HepG2 (cell line): ENCODE results near the gene EIF4H. TPM values are rescaled to one million over a fixed set of nuclear protein-coding genes. Genes with fewer than 3 reads are reported as not detected.
"Not testable (repeated sequence)": the region's sequence is repeated elsewhere in the genome, so short reads cannot be mapped to it uniquely, and the experiment has no call there.

Experiments
- ATAC-seq: fragments of 200-7000 bp; cut with Tn5 transposase; 3 replicates; pipeline ENCODE4 v1.9.1; 2020; ENCODE audit warnings: mild to moderate bottlenecking, moderate library complexity
- BruUV-seq: library from RNA; stranded (reverse); fragments of 400-500 nt; replicated peaks from 2 replicates; lab custom pipeline; 2021; lab: Mats Ljungman, UMichigan
- CTCF ChIA-PET: fragments of 300-600 bp; formaldehyde crosslinking; extraction: SDS; loops from one replicate; lab custom pipeline; 2021; ENCODE audit warnings: low total read pairs, inconsistent platforms, low intra/inter-chr PET ratio; lab: Yijun Ruan, JAX
- POLR2A ChIA-PET: fragments of 350-600 bp; sonication (Branson Sonifier 250); formaldehyde crosslinking; loops from one replicate; lab custom pipeline; 2020; ENCODE audit warnings: antibody characterized with exemption, inconsistent platforms; lab: Yijun Ruan, JAX
- DNase-seq: peaks from one replicate; pipeline ENCODE4 v3.0.0-alpha.2; 2015; ENCODE audit warnings: low spot score
- FAIRE-seq: peaks from 3 replicates; lab custom pipeline; 2011; peaks lifted over from hg19 to GRCh38; lab: Jason Lieb, UNC
- H2AFZ ChIP-seq: one replicate; pipeline ENCODE4 v1.6.1; 2011; ENCODE audit warnings: low read length, inconsistent platforms
- H3K27ac ChIP-seq: fragments of 300-600 bp; 3 replicates; pipeline ENCODE4 v1.8.0; 2011; ENCODE audit warnings: mixed run types, mild to moderate bottlenecking, mixed read lengths, low read length, inconsistent platforms; ENCODE audit not compliant: insufficient read depth; ENCODE audit errors: extremely low read length
- H3K27me3 ChIP-seq, 2 experiments: fragments of 200-600 bp in 1 of 2; 2 replicates in 1 of 2; 3 replicates in 1 of 2; pipeline versions ENCODE4 v1.6.0 to v1.8.0; 2011; ENCODE audit warnings: low read length in 2 of 2, mild to moderate bottlenecking in 2 of 2, moderate library complexity in 2 of 2, inconsistent platforms in 1 of 2; ENCODE audit not compliant: insufficient read depth in 2 of 2, control insufficient read depth in 1 of 2
- H3K36me3 ChIP-seq, 2 experiments: fragments of 200-600 bp in 1 of 2; replicated peaks in 1 of 2; 2 replicates in 1 of 2; 3 replicates in 1 of 2; pipeline versions ENCODE4 v1.5.1 to v1.8.0; 2011; ENCODE audit warnings: low read length in 2 of 2, inconsistent platforms in 1 of 2; ENCODE audit not compliant: insufficient read depth in 2 of 2, control insufficient read depth in 1 of 2
- H3K4me1 ChIP-seq: 2 replicates; pipeline ENCODE4 v1.5.1; 2012; ENCODE audit warnings: low read length, inconsistent platforms; ENCODE audit not compliant: insufficient read depth
- H3K4me2 ChIP-seq: 2 replicates; pipeline ENCODE4 v1.6.0; 2011; ENCODE audit warnings: low read depth, low read length, inconsistent platforms
- H3K4me3 ChIP-seq, 3 experiments: fragments of 200-600 bp in 1 of 3; sonication (generic), shearing (Covaris generic) in 1 of 3; replicated peaks in 1 of 3; 2 replicates each; pipeline ENCODE4 v1.5.1; 2011 to 2016; ENCODE audit warnings: low read length in 3 of 3, inconsistent platforms in 2 of 3, low read depth in 2 of 3, mild to moderate bottlenecking in 2 of 3, control low read depth in 1 of 3, mixed read lengths in 1 of 3; ENCODE audit not compliant: insufficient read depth in 1 of 3
- H3K79me2 ChIP-seq: one replicate; pipeline ENCODE4 v1.6.1; 2011; ENCODE audit warnings: low read length, inconsistent platforms; ENCODE audit not compliant: insufficient read depth
- H3K9ac ChIP-seq: 2 replicates; pipeline ENCODE4 v1.6.0; 2011; ENCODE audit warnings: mild to moderate bottlenecking, low read depth, low read length, inconsistent platforms; ENCODE audit not compliant: insufficient read depth
- H3K9me3 ChIP-seq: 2 replicates; pipeline ENCODE4 v1.5.1; 2012; ENCODE audit warnings: mild to moderate bottlenecking, low read length
- H4K20me1 ChIP-seq: 2 replicates; pipeline ENCODE4 v1.6.0; 2011; ENCODE audit warnings: inconsistent platforms, mild to moderate bottlenecking, low read length, moderate library complexity; ENCODE audit not compliant: insufficient read depth
- FOXM1 ChIP-seq: sonication (generic); formaldehyde crosslinking; IDR thresholded peaks from 2 replicates; pipeline ENCODE4 v1.5.0; 2020; ENCODE audit warnings: missing genetic modification reagents
- HDAC6 ChIP-seq: fragments of 200-600 bp; sonication (generic); IDR thresholded peaks from 2 replicates; pipeline ENCODE4 v1.7.0; 2017; ENCODE audit warnings: mild to moderate bottlenecking, antibody characterized with exemption, low read length, low read depth
- NONO ChIP-seq, 2 experiments: fragments of 450-650 bp in 1 of 2; sonication (generic) in 1 of 2; formaldehyde crosslinking in 1 of 2; IDR thresholded peaks in 1 of 2; conservative IDR thresholded peaks in 1 of 2; 2 replicates each; pipeline versions ENCODE4 v1.6.1 to v1.8.0; 2017 to 2022; ENCODE audit warnings: mild to moderate bottlenecking in 1 of 2, missing genetic modification reagents in 1 of 2, moderate library complexity in 1 of 2
- RBM22 ChIP-seq: fragments of 200-400 bp; formaldehyde crosslinking; optimal IDR thresholded peaks from 2 replicates; pipeline ENCODE3; 2017; ENCODE audit warnings: mild to moderate bottlenecking, low read length, moderate library complexity
- ZBTB3 ChIP-seq: sonication (generic); formaldehyde crosslinking; IDR thresholded peaks from 2 replicates; pipeline ENCODE4 v1.4.0; 2020; ENCODE audit warnings: low read depth, mild to moderate bottlenecking, moderate library complexity, missing genetic modification reagents, borderline replicate concordance
- WGBS: methylation state at CpG from one replicate; pipeline ENCODE4 v1.1.6; 2017; ENCODE audit warnings: low lambda C conversion rate; 5-methylcytosine and 5-hydroxymethylcytosine counted together
- in situ Hi-C: cut with HindIII; loops from 2 replicates; pipeline ENCODE4 v1.10.0; 2017; ENCODE audit warnings: low pct_unique_long_range_greater_than_20kb; ENCODE audit not compliant: extremely low pct_ligation_motif_present
- intact Hi-C: fragments of 100-400 bp; cut with micrococcal nuclease; formaldehyde crosslinking; loops from one replicate; pipeline ENCODE4 v1.10.0; 2022; ENCODE audit not compliant: unreplicated experiment
- polyA plus RNA-seq, 8 experiments: library from polyadenylated mRNA; depleted of rRNA in 3 of 8; stranded (reverse) in 7 of 8; unstranded in 1 of 8; fragments of >200 nt; fragmentation: Illumina TruSeq in 4 of 8; extraction: Trizol in 4 of 8; gene quantifications; 2 replicates each; pipeline versions ENCODE4 v1.2.1 to v1.2.3, GENCODE V29; 2011 to 2016; ENCODE audit warnings: low read depth in 4 of 8, missing spikeins in 1 of 8, mixed read lengths in 1 of 8; ENCODE audit not compliant: insufficient read depth in 1 of 8
- total RNA-seq, 5 experiments: library from RNA; depleted of rRNA; stranded (reverse); fragments of >200 nt; fragmentation: Illumina TruSeq; extraction: Trizol; gene quantifications; 2 replicates each; pipeline ENCODE4 v1.2.3, GENCODE V29; 2016; ENCODE audit warnings: low read depth in 1 of 5

EIF4H gene
- total and polyA plus RNA-seq, 2 of the 13 experiments (the other 11 are each of a cell fraction or from before 2014, with no cell fraction given): 232 to 321 TPM

- FAIRE-seq: no peak
- no peak overlapping the region for H3K27ac ChIP-seq
- TF ChIP-seq ZBTB3 (CRISPR knock-in tag): no peak
- TF ChIP-seq FOXM1 (CRISPR knock-in tag): no peak
- no peak for TF ChIP-seq NONO (IDR thresholded peaks at IDR 0.05)
- TF ChIP-seq NONO (CRISPR knock-in tag; conservative IDR thresholded peaks at IDR 0.05): no peak
- peak; percentile 68 for TF ChIP-seq RBM22
- TF ChIP-seq HDAC6: no peak
- TF ChIP-seq, all 625 proteins: peak for 1
- in situ Hi-C loops (no loop called here), intact Hi-C loops (no loop called here)
- CTCF ChIA-PET: no interaction called here
- Histone ChIP-seq H3K4me3 (no peak overlapping the region), H3K36me3 (peaks cover 27 to 59% of the 10 kb centered on the region in 2 experiments), H3K4me2 (no peak overlapping the region), H3K27me3 (no peaks in the 10 kb centered on the region), H3K9me3 (no peaks in the 10 kb centered on the region), H3K79me2 (peaks cover 3% of the 10 kb centered on the region), H3K9ac (no peak overlapping the region), H3K4me1 (no peaks in the 10 kb centered on the region), H2AFZ (no peak overlapping the region), H4K20me1 (no peaks in the 10 kb centered on the region)
- BruUV-seq: no TSS peak
- POLR2A ChIA-PET: no interaction called here
- DNase-seq: no peak
- over 99% methylated on average over 13 of the region's 14 CpGs for WGBS
- no peak for ATAC-seq
These were observed 20.5 kb downstream of the EIF4H start for GRCh38 chr7:74194686-74195085.

DNA sequence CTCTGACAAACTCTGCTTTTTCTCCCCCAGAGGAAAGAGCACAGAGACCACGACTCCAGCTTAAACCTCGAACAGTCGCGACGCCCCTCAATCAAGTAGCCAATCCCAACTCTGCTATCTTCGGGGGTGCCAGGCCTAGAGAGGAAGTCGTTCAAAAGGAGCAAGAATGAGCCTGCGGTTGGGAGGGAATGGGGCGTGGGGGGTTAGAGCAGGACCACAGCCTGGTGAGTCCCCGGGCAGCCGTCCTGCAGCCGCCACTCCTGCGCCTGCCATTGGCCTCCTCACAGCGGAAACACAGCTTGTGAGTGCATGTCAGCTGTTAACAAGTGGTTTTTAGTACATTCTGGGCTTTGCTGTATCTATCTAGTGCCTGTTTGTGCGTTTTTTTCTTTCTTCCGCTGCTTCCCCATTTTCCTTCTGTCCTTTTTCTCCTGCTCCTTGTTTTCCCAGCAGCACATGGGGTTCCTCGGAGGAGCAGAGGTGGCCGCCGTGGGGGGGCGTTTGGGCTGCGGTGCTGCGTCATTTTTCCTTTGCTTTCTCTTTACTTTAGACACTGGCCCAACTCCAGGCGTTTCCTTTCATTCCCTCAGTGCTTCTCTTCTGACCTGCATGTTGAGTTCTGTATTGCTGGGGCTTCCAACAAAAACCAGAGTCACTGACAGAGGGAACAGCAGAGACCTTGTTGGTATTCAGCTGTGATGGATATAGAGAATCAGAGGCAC lies 21.1 kb downstream of the EIF4H start:
- H3K4me3 ChIP-seq, DNase-seq, ATAC-seq, H4K20me1 ChIP-seq, intact Hi-C loops, FAIRE-seq, H3K79me2 ChIP-seq, H3K27ac ChIP-seq, H2AFZ ChIP-seq, in situ Hi-C loops, POLR2A ChIA-PET, H3K27me3 ChIP-seq, H3K9me3 ChIP-seq, CTCF ChIA-PET, BruUV-seq, H3K4me1 ChIP-seq, H3K9ac ChIP-seq, H3K4me2 ChIP-seq: not testable (repeated sequence)
- peaks cover 25 to 53% of the 10 kb centered on the region in 2 experiments for H3K36me3 ChIP-seq
- 93% methylated on average over 18 of the region's 23 CpGs for WGBS

GRCh38 chr7:74195968-74196654 lies 22.0 kb downstream of the EIF4H start:
- H4K20me1 ChIP-seq, intact Hi-C loops, H3K4me1 ChIP-seq, CTCF ChIA-PET, ATAC-seq, FAIRE-seq, H2AFZ ChIP-seq, H3K79me2 ChIP-seq, DNase-seq, in situ Hi-C loops, H3K9ac ChIP-seq, H3K4me2 ChIP-seq, H3K9me3 ChIP-seq, POLR2A ChIA-PET, H3K4me3 ChIP-seq, H3K27ac ChIP-seq, H3K27me3 ChIP-seq: not testable (repeated sequence)
- 95% methylated on average over 14 of the region's 19 CpGs for WGBS
- peaks cover 22 to 45% of the 10 kb centered on the region in 2 experiments; a peak in 4 of 5 replicates for H3K36me3 ChIP-seq
- TSS peak; percentile 48 for BruUV-seq
